NCI-H146 (cell line): ENCODE results near the gene SRP54.
A peak's percentile ranks its signal among the peaks of the same experiment; 100 is the strongest.
"Not testable (repeated sequence)": the region's sequence is repeated elsewhere in the genome, so short reads cannot be mapped to it uniquely, and the experiment has no call there.

Source experiments
- DNase-seq: peaks from one replicate; lab custom pipeline; 2025; lab: John Stamatoyannopoulos, UW

The SRP54 gene

GRCh38 chr14:34983786-34984185 lies 994 bp downstream of the SRP54 start:
- no peak for DNase-seq

DNA sequence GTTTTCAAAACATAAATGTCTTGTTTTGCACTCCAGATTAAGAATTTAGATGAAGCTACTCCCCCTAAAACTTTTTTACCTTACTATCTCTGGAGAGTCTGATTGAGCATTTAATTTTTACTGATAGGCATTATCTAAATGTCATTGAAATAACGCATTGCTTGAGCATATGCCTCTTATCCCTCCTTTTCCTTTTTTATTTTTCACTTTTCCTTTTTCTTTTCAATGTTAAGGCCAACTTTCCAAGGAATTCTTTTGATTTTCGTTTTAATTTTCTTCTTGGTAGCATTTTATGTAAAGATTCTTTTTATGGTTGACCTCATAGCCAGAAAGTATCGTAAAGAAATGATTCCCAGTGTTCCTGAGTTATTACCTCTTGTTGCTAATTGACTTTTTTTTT lies 2.9 kb downstream of the SRP54 start:
- DNase-seq, result no peak

GRCh38 chr14:34987180-34987579 lies 4.4 kb downstream of the SRP54 start:
- DNase-seq, result no peak

- no peak for DNase-seq
Measured at GRCh38 chr14:34989762-34990161, 7.0 kb downstream of the SRP54 start.

GRCh38 chr14:34993426-34993825 lies 10.6 kb downstream of the SRP54 start:
- no peak for DNase-seq

- no peak for DNase-seq
Measured at GRCh38 chr14:34994668-34995067, 11.9 kb downstream of the SRP54 start.

DNA sequence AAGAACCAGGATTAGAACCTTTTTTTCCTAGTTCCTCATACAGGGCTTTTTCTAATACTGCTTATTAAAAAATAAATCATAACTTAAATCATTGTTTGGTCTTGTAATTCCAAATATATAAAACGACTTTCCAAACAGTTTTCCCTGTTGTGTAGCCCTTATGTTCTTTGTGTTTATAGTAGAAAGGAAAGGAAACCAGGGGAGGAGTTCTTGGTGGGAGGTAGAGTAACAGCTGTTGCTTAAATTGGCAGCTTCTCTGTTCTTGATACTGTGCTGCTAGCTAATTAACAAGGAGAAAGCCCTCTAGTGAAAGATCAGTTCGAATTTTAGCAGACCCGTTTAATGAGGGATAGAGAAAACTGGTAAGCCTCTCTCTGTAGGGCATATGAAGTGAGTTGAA lies 15.0 kb downstream of the SRP54 start:
- DNase-seq, result no peak

GRCh38 chr14:34999500-34999899 lies 16.7 kb downstream of the SRP54 start:
- no peak for DNase-seq

DNA sequence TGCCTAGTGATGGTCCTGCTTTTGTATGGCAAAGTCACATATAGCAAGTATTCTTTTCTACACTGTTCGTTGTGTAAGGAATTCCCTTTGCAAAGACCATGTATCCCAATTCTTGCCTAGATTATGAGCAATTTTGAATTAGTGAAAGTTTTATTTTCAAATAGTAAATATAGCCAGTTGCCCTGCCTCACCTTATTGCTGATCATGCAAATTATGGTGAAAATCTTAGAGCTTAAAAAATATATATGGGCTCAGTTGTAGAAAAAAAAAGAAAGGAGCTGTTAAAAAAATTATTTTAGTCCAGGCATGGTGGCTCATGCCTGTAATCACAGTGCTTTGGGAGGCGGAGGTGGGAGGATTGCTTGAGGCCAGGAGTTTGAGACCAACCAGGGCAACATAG lies 18.8 kb downstream of the SRP54 start:
- DNase-seq, result no peak

DNA sequence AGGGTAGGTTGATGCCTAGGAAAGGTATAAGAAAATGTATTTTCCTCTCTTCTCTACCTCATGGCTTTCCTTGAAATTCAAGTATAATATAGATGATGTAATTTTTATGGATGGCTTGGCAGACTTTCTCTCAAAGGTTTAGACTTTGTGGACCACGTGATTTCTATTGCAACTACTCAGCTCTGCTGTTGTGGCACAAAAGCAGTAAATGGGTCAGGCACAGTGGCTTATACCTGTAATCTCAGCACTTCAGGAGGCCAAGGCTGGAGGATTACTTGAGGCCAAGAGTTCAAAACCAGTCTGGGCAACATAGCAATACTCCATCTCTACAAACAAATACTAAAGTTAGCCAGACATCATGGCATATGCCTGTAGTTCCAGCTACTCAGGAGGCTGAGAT lies 22.0 kb downstream of the SRP54 start:
- DNase-seq, result no peak

DNA sequence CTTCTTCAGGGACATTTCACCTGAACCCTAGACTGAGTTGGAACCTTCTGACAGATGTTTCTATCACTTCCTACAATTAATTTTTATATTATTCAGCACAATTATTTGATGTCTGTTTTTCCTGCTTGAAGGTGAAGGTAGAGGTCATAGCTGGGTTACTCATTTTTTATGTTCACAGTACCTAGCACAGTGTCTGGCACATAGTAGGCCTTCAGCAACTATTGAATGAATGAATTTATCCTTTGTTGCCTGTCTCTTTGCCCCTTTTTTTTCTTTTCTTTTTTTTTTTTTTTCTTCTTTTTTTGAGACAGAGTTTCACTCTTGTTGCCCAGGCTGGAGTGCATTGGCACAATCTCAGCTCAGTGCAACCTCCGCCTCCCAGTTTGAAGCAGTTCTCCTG lies 33.8 kb downstream of the SRP54 start:
- no peak for DNase-seq

DNA sequence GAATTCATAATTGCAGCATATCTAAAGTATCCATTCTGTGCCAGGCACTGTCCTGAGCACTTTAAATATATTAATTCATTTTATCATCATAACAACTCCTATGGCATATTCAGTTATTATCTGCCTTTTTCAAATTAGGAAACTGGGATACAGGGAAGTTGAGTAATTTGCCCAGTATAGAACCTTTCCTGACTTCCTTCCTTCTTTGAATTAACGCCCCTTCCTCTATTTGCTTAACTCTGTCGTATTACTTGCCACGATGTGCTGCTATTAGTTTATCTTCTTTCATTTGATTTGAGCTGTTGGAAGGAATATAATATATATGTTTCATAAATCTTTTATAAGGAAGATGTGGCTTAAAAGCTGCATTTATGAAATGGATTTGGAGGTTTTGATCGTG lies 37.9 kb downstream of the SRP54 start:
- no peak for DNase-seq

DNA sequence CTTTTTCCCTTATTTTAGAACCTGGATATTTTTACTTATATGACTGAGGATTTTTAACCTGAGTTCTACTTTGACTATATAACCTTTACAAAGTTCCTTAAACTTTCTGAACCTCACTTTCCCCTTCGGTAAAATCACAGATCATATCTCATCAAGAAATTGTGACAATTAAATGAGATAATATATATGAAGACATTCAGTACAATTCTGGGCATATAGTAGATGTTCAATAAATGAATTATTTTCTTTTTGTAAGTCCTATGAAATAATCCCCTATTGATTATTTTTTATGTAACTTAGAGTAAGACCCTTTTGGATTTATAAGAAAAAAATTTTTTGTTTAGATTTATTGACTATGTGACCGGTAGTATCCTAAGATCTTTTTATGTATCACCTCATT lies 45.6 kb downstream of the SRP54 start:
- no peak for DNase-seq

- DNase-seq, result no peak
Measured at GRCh38 chr14:35032562-35032961, 49.8 kb downstream of the SRP54 start.

DNA sequence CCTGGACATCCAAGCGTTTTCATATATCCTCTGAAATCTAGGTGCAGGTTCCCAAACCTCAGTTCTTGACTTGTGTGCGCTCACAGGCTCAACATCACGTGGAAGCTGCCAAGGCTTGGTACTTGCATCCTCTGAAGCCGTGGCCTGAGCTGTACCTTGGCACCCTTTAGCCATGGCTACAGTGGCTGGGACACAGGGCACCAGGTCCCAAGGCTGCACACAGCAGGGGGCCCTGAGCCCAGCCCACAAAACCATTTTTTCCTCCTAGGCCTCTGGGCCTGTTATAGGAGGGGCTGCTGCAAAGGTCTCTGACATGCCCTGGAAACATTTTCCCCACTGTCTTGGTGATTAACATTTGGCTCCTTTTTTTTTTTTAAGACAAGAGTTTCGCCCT lies 51.6 kb downstream of the SRP54 start:
- no peak for DNase-seq

DNA sequence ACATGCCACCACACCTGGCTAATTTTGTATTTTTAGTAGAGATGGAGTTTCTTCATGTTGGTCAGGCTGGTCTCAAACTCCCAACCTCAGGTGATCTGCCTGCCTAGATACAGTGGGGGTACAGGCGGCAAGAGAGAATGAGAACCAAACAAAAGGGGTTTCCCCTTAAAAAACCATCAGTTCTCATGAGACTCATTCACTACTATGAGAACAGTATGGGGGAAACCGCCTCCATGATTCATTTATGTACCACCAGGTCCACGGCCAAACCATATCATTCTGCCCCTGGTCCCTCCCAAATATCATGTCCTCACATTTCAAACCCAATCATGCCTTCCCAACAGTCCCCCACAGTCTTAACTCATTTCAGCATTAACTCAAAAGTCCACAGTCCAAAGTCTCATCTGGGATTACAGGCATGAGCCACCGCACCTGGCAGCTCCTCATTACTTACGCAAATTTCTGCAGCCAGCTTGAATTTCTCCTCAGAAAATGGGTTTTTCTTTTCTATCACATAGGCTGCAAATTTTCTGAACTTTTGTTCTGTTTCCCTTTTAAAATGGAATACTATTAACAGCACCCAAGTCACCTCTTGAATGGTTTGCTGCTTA lies 52.3 kb downstream of the SRP54 start:
- not testable (repeated sequence) for DNase-seq

GRCh38 chr14:35038312-35038711 lies 55.5 kb downstream of the SRP54 start:
- not testable (repeated sequence) for DNase-seq

DNA sequence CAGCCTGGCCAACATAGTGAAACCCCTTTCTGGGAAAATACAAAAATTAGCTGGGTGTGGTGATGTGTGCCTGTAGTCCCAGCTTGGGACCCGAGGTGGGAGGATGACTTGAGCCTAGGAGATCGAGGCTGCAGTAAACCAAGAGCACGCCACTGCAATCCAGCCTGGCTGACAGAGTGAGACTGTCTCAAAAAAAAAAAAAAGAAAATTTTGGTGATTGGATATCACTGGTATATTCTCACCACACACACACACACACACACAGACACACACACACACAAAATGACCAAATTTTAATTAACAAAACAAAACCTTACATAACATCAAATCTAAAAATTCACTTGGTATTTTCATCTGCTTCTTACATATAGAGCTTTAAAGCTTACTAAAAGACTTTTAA lies 59.8 kb downstream of the SRP54 start:
- DNase-seq, result no peak

DNA sequence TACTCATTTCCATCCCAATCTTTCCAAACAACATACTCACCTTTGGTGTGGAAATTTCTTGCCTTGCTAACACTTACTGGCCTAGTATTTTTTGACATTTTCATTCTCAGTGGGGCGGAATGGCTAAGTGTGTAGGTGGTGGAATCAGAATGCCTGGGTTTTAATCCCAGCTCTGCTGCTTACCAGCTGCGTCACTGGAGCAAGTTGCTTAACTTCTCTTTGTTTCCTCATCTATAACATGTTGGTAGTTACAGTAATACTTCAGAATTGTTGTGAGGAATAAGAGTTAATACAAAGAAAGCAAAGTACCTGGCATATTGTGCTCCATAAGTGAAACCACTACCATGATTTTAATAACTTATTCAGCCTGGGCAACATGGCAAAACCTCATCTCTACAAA lies 60.3 kb downstream of the SRP54 start:
- no peak for DNase-seq

DNA sequence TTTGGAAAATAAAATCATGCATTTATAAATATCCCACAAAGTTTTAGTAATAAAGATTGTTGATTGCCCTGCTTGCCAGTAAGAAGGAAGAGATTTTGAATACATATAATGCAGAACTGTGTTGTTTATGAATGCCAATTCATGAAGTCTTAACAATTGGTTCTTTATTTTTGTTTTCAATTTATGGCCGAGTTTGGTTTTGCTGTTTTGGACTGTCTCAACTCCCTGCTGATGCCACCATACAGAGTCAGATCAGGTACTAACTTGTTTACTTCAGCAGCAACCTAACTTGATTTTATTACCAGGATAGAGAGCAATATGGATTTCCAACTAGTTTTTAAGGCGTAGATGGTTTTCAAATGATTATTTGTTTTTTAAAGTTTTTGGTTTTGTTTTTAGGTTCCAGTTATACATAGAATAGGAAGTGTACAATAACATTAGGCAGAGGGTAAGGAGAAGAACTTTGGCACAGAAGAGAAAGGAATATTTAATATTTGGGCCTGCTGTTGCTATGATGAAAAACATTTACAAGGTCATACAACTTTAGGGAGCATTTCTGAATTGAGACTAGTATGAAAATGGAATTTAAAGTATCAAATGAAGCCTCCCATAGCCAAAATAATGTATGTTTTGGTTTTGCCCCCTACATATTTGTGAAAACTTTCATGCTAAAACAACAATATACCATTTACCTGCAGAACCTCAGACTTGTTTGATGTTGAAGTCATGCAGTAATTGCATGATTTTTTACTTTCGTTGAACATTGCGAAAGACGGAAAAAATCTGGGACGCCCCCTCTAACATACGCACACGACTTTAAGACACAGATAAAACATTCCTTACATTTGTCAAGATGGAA lies 62.4 kb downstream of the SRP54 start:
- no peak for DNase-seq

- no peak for DNase-seq
Measured at GRCh38 chr14:35045798-35046047, 62.9 kb downstream of the SRP54 start.

DNA sequence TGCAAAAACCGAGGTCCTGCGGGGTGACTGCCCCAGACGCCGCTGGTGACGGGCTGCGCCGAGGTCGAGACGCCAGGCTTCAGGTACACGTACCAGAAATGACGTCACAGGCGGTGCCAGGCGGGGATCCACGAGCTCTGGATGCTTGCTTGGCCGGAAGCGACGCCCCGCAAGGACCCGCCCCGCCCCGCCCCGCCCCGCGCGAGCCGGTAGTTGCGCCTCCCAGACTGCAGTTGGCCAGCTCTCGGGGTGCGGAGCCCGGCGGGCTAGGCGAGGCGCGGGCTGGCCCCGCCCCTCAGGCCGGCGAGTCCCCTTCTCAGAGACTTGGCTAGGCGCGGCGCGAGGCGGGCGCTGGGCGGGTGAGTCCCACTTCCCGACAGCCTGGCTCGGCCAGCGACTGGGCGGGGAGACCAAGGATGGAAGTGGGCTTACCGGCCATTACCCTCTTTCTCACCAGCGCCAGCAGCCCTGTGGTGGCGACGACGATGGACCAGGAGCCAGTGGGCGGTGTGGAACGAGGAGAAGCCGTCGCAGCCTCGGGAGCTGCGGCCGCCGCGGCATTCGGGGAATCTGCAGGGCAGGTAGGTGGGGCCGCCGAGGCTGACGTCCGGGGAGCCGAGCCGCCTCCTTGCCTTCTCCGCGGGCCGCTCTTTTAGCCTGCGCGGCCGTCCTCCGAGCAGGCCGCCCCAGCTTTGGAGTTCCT lies 63.4 kb downstream of the SRP54 start, which contains the start of gene FAM177A1:
Gene FAM177A1 (plus strand): TSS at position 225 of the 703 bp plus-strand sequence. CDS start 192 bp downstream, at position 417.
- peak; percentile 94 for DNase-seq
